GM19043 (cell line): Measurements from ENCODE around the gene KLHL8.

Experiments
- ATAC-seq: cut with Tn5 transposase; IDR thresholded peaks from one replicate; pipeline ENCODE4 v1.9.1; 2021; ENCODE audit warnings: low read depth; ENCODE audit not compliant: unreplicated experiment

The KLHL8 gene

GRCh38 chr4:87220094-87220822 lies at the start of gene KLHL8:
Gene KLHL8 (minus strand): TSS chr4:87220618. CDS start chr4:87195539, 25,079 bp downstream.
- ATAC-seq, result peak; percentile 86

- no peak for ATAC-seq
Observed at GRCh38 chr4:87270144-87270543, 49.7 kb upstream of the KLHL8 start.

GRCh38 chr4:87268411-87268810 lies 48.0 kb upstream of the KLHL8 start:
- no peak for ATAC-seq

GRCh38 chr4:87266986-87267385 lies 46.6 kb upstream of the KLHL8 start:
- no peak for ATAC-seq

GRCh38 chr4:87262886-87263285 lies 42.5 kb upstream of the KLHL8 start:
- ATAC-seq, result no peak

GRCh38 chr4:87260477-87260876 lies 40.1 kb upstream of the KLHL8 start:
- ATAC-seq, result no peak

GRCh38 chr4:87258677-87259076 lies 38.3 kb upstream of the KLHL8 start:
- ATAC-seq, result no peak

- ATAC-seq, result no peak
Observed at GRCh38 chr4:87257523-87257922, 37.1 kb upstream of the KLHL8 start.

GRCh38 chr4:87255755-87256154 lies 35.3 kb upstream of the KLHL8 start:
- ATAC-seq, result no peak

- no peak for ATAC-seq
Observed at GRCh38 chr4:87251106-87251505, 30.7 kb upstream of the KLHL8 start.

GRCh38 chr4:87250294-87250693 lies 29.9 kb upstream of the KLHL8 start:
- no peak for ATAC-seq

GRCh38 chr4:87249332-87250019 lies 29.1 kb upstream of the KLHL8 start:
- no peak for ATAC-seq

GRCh38 chr4:87243426-87244053 lies 23.1 kb upstream of the KLHL8 start:
- no peak for ATAC-seq

GRCh38 chr4:87241336-87241735 lies 20.9 kb upstream of the KLHL8 start:
- no peak for ATAC-seq

- ATAC-seq, result no peak
Observed at GRCh38 chr4:87240341-87240740, 19.9 kb upstream of the KLHL8 start.

GRCh38 chr4:87239821-87240220 lies 19.4 kb upstream of the KLHL8 start:
- no peak for ATAC-seq

- no peak for ATAC-seq
Observed at GRCh38 chr4:87239194-87239593, 18.8 kb upstream of the KLHL8 start.

- no peak for ATAC-seq
Observed at GRCh38 chr4:87236861-87237260, 16.4 kb upstream of the KLHL8 start.

GRCh38 chr4:87235020-87235671 lies 14.7 kb upstream of the KLHL8 start:
- ATAC-seq, result no peak

- ATAC-seq, result no peak
Observed at GRCh38 chr4:87232216-87232615, 11.8 kb upstream of the KLHL8 start.

GRCh38 chr4:87230806-87231205 lies 10.4 kb upstream of the KLHL8 start:
- ATAC-seq, result no peak
